SK-N-SH (cell line): ENCODE measurements around the gene CALU. TPM values are rescaled to one million over a fixed set of nuclear protein-coding genes. Genes with fewer than 3 reads are reported as not detected.
A peak's percentile ranks its signal among the peaks of the same experiment; 100 is the strongest.

Experiments used
- CTCF ChIA-PET: fragments of 300-600, 350-600 bp; formaldehyde crosslinking; extraction: SDS; loops from one replicate; lab custom pipeline; 2021; lab: Yijun Ruan, JAX
- POLR2A ChIA-PET: fragments of 350-600 bp; sonication (Branson Sonifier 250); formaldehyde crosslinking; extraction: SDS; loops from one replicate; lab custom pipeline; 2020; ENCODE audit warnings: antibody characterized with exemption, inconsistent platforms; lab: Yijun Ruan, JAX
- DNase-seq: peaks from one replicate; pipeline ENCODE4 v3.0.0; 2012
- H2AFZ ChIP-seq: fragments of 200-600 bp; sonication (generic); 2 replicates; pipeline ENCODE4 v1.8.1; 2016; ENCODE audit warnings: antibody characterized with exemption, mild to moderate bottlenecking, low read depth
- H3F3A ChIP-seq: fragments of 200-600 bp; sonication (generic); replicated peaks from 2 replicates; pipeline ENCODE3; 2016; ENCODE audit warnings: antibody characterized with exemption, mild to moderate bottlenecking; ENCODE audit not compliant: insufficient read depth
- H3K27ac ChIP-seq, 2 experiments: fragments of 200-500 bp in 1 of 2; fragments of 200-600 bp in 1 of 2; sonication (Bioruptor generic) in 1 of 2; sonication (generic), shearing (Covaris generic) in 1 of 2; 2 replicates each; pipeline versions ENCODE4 v1.5.1 to v1.6.1; 2014 to 2016; ENCODE audit warnings: low read depth in 2 of 2, inconsistent platforms in 1 of 2, low read length in 1 of 2, mild to moderate bottlenecking in 1 of 2, mixed read lengths in 1 of 2
- H3K27me3 ChIP-seq: fragments of 200-600 bp; sonication (generic), shearing (Covaris generic); 2 replicates; pipeline ENCODE4 v1.6.1; 2016; ENCODE audit warnings: mixed run types; ENCODE audit not compliant: insufficient read depth
- H3K36me3 ChIP-seq, 2 experiments: fragments of 200-500 bp in 1 of 2; fragments of 200-600 bp in 1 of 2; sonication (Bioruptor generic) in 1 of 2; sonication (generic) in 1 of 2; replicated peaks in 1 of 2; 2 replicates each; pipeline versions ENCODE3 to v1.5.1; 2014 to 2016; ENCODE audit warnings: low read length in 1 of 2, mild to moderate bottlenecking in 1 of 2; ENCODE audit not compliant: insufficient read depth in 2 of 2, control insufficient read depth in 1 of 2
- H3K4me1 ChIP-seq, 2 experiments: fragments of 200-500 bp in 1 of 2; fragments of 200-600 bp in 1 of 2; sonication (Bioruptor generic) in 1 of 2; sonication (generic), shearing (Covaris generic) in 1 of 2; 2 replicates each; pipeline versions ENCODE4 v1.5.1 to v1.6.1; 2014 to 2016; ENCODE audit warnings: low read depth in 1 of 2, low read length in 1 of 2, mixed run types in 1 of 2; ENCODE audit not compliant: insufficient read depth in 2 of 2, control insufficient read depth in 1 of 2
- H3K4me2 ChIP-seq: fragments of 200-600 bp; sonication (generic), shearing (Covaris generic); 2 replicates; pipeline ENCODE4 v1.6.1; 2017; ENCODE audit warnings: mixed run types
- H3K4me3 ChIP-seq, 2 experiments: fragments of 200-500 bp in 1 of 2; fragments of 200-600 bp in 1 of 2; sonication (Bioruptor generic) in 1 of 2; sonication (generic), shearing (Covaris generic) in 1 of 2; 2 replicates each; pipeline versions ENCODE4 v1.5.1 to v1.8.1; 2014 to 2016; ENCODE audit warnings: low read depth in 2 of 2, inconsistent platforms in 1 of 2, low read length in 1 of 2, mild to moderate bottlenecking in 1 of 2, mixed read lengths in 1 of 2, moderate library complexity in 1 of 2
- H3K79me2 ChIP-seq: fragments of 200-600 bp; sonication (generic); 2 replicates; pipeline ENCODE4 v1.8.1; 2017; ENCODE audit warnings: mild to moderate bottlenecking; ENCODE audit not compliant: insufficient read depth
- H3K9ac ChIP-seq: fragments of 200-600 bp; sonication (generic); 2 replicates; pipeline ENCODE4 v1.6.1; 2017; ENCODE audit warnings: mixed run types
- H3K9me2 ChIP-seq: fragments of 200-600 bp; sonication (generic); 2 replicates; pipeline ENCODE4 v1.6.1; 2017; ENCODE audit warnings: mixed run types
- H3K9me3 ChIP-seq: fragments of 200-600 bp; sonication (generic); 2 replicates; pipeline ENCODE4 v1.6.1; 2017; ENCODE audit warnings: mixed run types, mild to moderate bottlenecking, moderate library complexity
- H4K20me1 ChIP-seq: fragments of 200-600 bp; sonication (generic); 2 replicates; pipeline ENCODE4 v1.6.1; 2017; ENCODE audit warnings: mild to moderate bottlenecking, mixed run types; ENCODE audit not compliant: insufficient read depth
- CHD2 ChIP-seq: fragments of 150-350 bp; IDR thresholded peaks from 2 replicates; pipeline ENCODE4 v1.6.1; 2018; ENCODE audit warnings: low read length; ENCODE audit not compliant: partially characterized antibody
- ELF1 ChIP-seq: IDR thresholded peaks from 2 replicates; pipeline ENCODE4 v1.4.0; 2012
- EP300 ChIP-seq, 2 experiments: IDR thresholded peaks; 2 replicates each; pipeline versions ENCODE4 v1.4.0 to v1.6.1; 2012; ENCODE audit warnings: borderline replicate concordance in 1 of 2, low read depth in 1 of 2, low read length in 1 of 2
- EZH2phosphoT487 ChIP-seq: fragments of 200-600 bp; sonication (generic); IDR thresholded peaks from 2 replicates; pipeline ENCODE4 v1.6.1; 2017; ENCODE audit warnings: low read depth, mixed run types, mild to moderate bottlenecking, antibody characterized with exemption, moderate library complexity, borderline replicate concordance
- GABPA ChIP-seq: IDR thresholded peaks from 2 replicates; pipeline ENCODE4 v1.4.0; 2012; ENCODE audit warnings: low read depth, mild to moderate bottlenecking
- MXI1 ChIP-seq: IDR thresholded peaks from 2 replicates; pipeline ENCODE4 v1.6.1; 2012; ENCODE audit warnings: mild to moderate bottlenecking, low read depth, low read length, improper control_type of control experiment
- NFIC ChIP-seq: IDR thresholded peaks from 2 replicates; pipeline ENCODE4 v1.4.0; 2012; ENCODE audit warnings: borderline replicate concordance
- NRF1 ChIP-seq: IDR thresholded peaks from 2 replicates; pipeline ENCODE4 v1.6.1; 2012; ENCODE audit warnings: low read depth, mild to moderate bottlenecking, low read length
- POLR2AphosphoS5 ChIP-seq: IDR thresholded peaks from 2 replicates; pipeline ENCODE4 v1.6.1; 2012; ENCODE audit warnings: low read depth, low read length
- RAD21 ChIP-seq: IDR thresholded peaks from 2 replicates; pipeline ENCODE4 v1.6.1; 2012; ENCODE audit warnings: mild to moderate bottlenecking, low read length
- SMC3 ChIP-seq: IDR thresholded peaks from 2 replicates; pipeline ENCODE4 v1.6.1; 2012; ENCODE audit warnings: low read depth, low read length, improper control_type of control experiment
- TAF1 ChIP-seq: IDR thresholded peaks from 2 replicates; pipeline ENCODE4 v1.6.1; 2012; ENCODE audit warnings: low read depth, mild to moderate bottlenecking, low read length, moderate library complexity, borderline replicate concordance
- TEAD4 ChIP-seq: IDR thresholded peaks from 2 replicates; pipeline ENCODE4 v1.4.0; 2012; ENCODE audit warnings: mild to moderate bottlenecking, borderline replicate concordance; ENCODE audit not compliant: insufficient read depth
- YY1 ChIP-seq: IDR thresholded peaks from 2 replicates; pipeline ENCODE4 v1.4.0; 2012; ENCODE audit warnings: low read depth, mild to moderate bottlenecking
- whole genome bisulfite sequencing: methylation state at CpG from one replicate; pipeline ENCODE4 v1.1.6; 2017; ENCODE audit warnings: low lambda C conversion rate; 5-methylcytosine and 5-hydroxymethylcytosine counted together
- polyA plus RNA-seq, 3 experiments: library from polyadenylated mRNA; depleted of rRNA; stranded (reverse); fragments of >200 nt; gene quantifications; 2 replicates each; pipeline ENCODE4 v1.2.3, GENCODE V29; 2012
- TF ChIP-seq, protein P1 (sequence below): fragments of 200-600 bp; sonication (generic); IDR thresholded peaks from 2 replicates; pipeline ENCODE4 v1.6.1; 2017; ENCODE audit warnings: antibody characterized with exemption, mild to moderate bottlenecking, moderate library complexity
- TF ChIP-seq, protein P2 (sequence below): IDR thresholded peaks from 2 replicates; pipeline ENCODE4 v1.4.0; 2012; ENCODE audit warnings: low read depth
- TF ChIP-seq, protein P3 (sequence below): fragments of 150-350 bp; IDR thresholded peaks from 2 replicates; pipeline ENCODE4 v1.6.1; 2016; ENCODE audit warnings: mild to moderate bottlenecking, low read depth, low read length
- TF ChIP-seq, protein P4 (sequence below): IDR thresholded peaks from 2 replicates; pipeline ENCODE4 v1.6.1; 2012; ENCODE audit warnings: mild to moderate bottlenecking, low read depth, low read length, moderate library complexity
- TF ChIP-seq, protein P5 (sequence below): IDR thresholded peaks from 2 replicates; pipeline ENCODE4; 2012
- TF ChIP-seq, protein P6 (sequence below): IDR thresholded peaks from 2 replicates; pipeline ENCODE4 v1.4.0; 2012; ENCODE audit warnings: low read depth, borderline replicate concordance

The CALU gene
- polyA plus RNA-seq (2012; rRNA removed): 195 and 294 TPM in 2 replicates
- 313 and 373 TPM in 2 replicates for polyA plus RNA-seq (2012; cell fraction: cytosol; rRNA removed)
- 64.7 and 168 TPM in 2 replicates for polyA plus RNA-seq (2012; cell fraction: nucleus; rRNA removed)

DNA sequence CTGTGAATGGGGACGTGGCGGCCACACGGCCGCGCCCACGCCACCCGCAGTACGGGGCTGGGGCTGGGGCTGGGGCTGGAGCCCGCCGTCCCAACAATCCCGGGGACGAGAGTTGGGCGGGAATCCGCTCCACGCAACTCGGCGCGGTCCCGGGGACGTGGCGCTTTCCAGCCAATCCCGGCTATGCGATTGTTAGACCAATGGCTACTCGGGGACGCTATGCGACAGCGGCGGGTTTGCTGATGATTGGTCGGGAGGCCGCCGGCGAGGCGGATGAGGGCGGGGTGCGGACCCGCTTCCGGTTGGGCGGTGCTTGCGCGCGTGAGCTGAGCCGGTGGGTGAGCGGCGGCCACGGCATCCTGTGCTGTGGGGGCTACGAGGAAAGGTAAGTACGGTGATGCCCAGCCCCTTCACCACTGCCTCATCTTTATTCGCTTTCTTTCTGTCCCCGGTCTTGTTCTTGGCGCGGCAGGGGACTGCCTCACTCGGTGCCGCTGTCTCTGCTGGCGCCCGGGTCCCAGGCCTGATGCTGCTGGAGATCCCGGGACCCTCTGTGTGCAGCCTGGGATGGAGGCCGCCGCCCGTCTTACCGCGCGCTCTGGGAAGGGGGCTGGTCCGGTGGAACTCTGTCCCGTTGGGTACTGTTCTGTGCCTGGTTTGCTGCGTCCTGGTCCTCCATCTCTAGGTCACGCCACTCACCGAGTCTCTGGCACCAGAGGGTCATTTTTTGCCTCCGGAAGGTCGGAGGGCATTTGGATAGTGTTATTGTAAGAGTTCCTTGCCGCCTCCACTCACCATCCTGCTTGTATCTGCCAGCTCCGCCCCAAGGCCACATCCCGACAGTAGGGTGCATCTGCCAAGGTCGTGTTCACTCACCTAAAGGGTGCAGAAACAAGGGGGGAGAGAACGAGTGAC is at the start of gene CALU:
Gene CALU (plus strand): TSS at position 312 of the 915 bp plus-strand sequence. CDS start 9,225 bp downstream, outside the sequence.
- H3K4me3 ChIP-seq: peak within 1 kb of the TSS; percentile 81 to 85
- peak; percentile 100 for DNase-seq
- peak within 1 kb of the TSS; percentile 97 for H3K9ac ChIP-seq
- peak within 1 kb of the TSS; percentile 78 for H2AFZ ChIP-seq
- H3K4me2 ChIP-seq: peak within 1 kb of the TSS; percentile 82
- peaks cover 37% of the 10 kb centered on the region for H3F3A ChIP-seq
- POLR2A ChIA-PET: interaction anchor here (0.8 to 2.6 kb wide), 8 partner anchors 9 to 265 kb away, joined by 3 to 19 read pairs (median 4); partner anchors contain the start of gene CCDC136
- WGBS: 2% methylated on average over 59 of the region's 74 CpGs
- CTCF ChIA-PET: interaction anchor here (0.8 to 5.1 kb wide), 13 partner anchors 12 to 314 kb away, joined by 3 to 31 read pairs (median 4); no protein-coding TSS in a partner anchor
- peaks cover 52% of the 10 kb centered on the region for H3K79me2 ChIP-seq
- no peaks in the 10 kb centered on the region for H3K9me2 ChIP-seq
- no peaks in the 10 kb centered on the region for H3K9me3 ChIP-seq
- peaks cover 0 to 12% of the 10 kb centered on the region in 2 experiments for H3K36me3 ChIP-seq
- no peaks in the 10 kb centered on the region for H3K27me3 ChIP-seq
- peak within 1 kb of the TSS; percentile 94 to 96 for H3K27ac ChIP-seq
- peaks cover 18 to 26% of the 10 kb centered on the region in 2 experiments; a peak in 3 of 4 replicates for H3K4me1 ChIP-seq
- H4K20me1 ChIP-seq: peaks cover 46% of the 10 kb centered on the region
- TF ChIP-seq TAF1 (peak; percentile 60), EP300 (IDR thresholded peaks at IDR 0.05; ENCODE audit: borderline replicate concordance in 1 of 2, low read depth in 1 of 2, low read length in 1 of 2) (peak in 1 of 2 experiments; percentile 41; a peak in 2 of 4 replicates), GABPA (peak; percentile 85), TEAD4 (0 out of 2 replicates have a peak, but pooled peaks have one; percentile 17), ELF1 (peak; percentile 50; the same call in 1 of the 2 replicates), MXI1 (peak; percentile 79), POLR2AphosphoS5 (peak; percentile 95), YY1 (peak; percentile 40; the same call in 1 of the 2 replicates), NRF1 (peak; percentile 47; the same call in 1 of the 2 replicates), NFIC (no peak), SMC3 (peak; percentile 2; the same call in 1 of the 2 replicates), RAD21 (no peak), EZH2phosphoT487 (no peak), CHD2 (peak; percentile 80)
- TF ChIP-seq, protein P1, sequence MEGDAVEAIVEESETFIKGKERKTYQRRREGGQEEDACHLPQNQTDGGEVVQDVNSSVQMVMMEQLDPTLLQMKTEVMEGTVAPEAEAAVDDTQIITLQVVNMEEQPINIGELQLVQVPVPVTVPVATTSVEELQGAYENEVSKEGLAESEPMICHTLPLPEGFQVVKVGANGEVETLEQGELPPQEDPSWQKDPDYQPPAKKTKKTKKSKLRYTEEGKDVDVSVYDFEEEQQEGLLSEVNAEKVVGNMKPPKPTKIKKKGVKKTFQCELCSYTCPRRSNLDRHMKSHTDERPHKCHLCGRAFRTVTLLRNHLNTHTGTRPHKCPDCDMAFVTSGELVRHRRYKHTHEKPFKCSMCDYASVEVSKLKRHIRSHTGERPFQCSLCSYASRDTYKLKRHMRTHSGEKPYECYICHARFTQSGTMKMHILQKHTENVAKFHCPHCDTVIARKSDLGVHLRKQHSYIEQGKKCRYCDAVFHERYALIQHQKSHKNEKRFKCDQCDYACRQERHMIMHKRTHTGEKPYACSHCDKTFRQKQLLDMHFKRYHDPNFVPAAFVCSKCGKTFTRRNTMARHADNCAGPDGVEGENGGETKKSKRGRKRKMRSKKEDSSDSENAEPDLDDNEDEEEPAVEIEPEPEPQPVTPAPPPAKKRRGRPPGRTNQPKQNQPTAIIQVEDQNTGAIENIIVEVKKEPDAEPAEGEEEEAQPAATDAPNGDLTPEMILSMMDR: no peak
- TF ChIP-seq, protein P2, sequence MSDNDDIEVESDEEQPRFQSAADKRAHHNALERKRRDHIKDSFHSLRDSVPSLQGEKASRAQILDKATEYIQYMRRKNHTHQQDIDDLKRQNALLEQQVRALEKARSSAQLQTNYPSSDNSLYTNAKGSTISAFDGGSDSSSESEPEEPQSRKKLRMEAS: peak; percentile 87
- TF ChIP-seq, protein P3, sequence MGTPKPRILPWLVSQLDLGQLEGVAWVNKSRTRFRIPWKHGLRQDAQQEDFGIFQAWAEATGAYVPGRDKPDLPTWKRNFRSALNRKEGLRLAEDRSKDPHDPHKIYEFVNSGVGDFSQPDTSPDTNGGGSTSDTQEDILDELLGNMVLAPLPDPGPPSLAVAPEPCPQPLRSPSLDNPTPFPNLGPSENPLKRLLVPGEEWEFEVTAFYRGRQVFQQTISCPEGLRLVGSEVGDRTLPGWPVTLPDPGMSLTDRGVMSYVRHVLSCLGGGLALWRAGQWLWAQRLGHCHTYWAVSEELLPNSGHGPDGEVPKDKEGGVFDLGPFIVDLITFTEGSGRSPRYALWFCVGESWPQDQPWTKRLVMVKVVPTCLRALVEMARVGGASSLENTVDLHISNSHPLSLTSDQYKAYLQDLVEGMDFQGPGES: peak; percentile 69
- TF ChIP-seq, protein P4, sequence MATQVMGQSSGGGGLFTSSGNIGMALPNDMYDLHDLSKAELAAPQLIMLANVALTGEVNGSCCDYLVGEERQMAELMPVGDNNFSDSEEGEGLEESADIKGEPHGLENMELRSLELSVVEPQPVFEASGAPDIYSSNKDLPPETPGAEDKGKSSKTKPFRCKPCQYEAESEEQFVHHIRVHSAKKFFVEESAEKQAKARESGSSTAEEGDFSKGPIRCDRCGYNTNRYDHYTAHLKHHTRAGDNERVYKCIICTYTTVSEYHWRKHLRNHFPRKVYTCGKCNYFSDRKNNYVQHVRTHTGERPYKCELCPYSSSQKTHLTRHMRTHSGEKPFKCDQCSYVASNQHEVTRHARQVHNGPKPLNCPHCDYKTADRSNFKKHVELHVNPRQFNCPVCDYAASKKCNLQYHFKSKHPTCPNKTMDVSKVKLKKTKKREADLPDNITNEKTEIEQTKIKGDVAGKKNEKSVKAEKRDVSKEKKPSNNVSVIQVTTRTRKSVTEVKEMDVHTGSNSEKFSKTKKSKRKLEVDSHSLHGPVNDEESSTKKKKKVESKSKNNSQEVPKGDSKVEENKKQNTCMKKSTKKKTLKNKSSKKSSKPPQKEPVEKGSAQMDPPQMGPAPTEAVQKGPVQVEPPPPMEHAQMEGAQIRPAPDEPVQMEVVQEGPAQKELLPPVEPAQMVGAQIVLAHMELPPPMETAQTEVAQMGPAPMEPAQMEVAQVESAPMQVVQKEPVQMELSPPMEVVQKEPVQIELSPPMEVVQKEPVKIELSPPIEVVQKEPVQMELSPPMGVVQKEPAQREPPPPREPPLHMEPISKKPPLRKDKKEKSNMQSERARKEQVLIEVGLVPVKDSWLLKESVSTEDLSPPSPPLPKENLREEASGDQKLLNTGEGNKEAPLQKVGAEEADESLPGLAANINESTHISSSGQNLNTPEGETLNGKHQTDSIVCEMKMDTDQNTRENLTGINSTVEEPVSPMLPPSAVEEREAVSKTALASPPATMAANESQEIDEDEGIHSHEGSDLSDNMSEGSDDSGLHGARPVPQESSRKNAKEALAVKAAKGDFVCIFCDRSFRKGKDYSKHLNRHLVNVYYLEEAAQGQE: peak; percentile 56; the same call in 1 of the 2 replicates
- TF ChIP-seq, protein P5, sequence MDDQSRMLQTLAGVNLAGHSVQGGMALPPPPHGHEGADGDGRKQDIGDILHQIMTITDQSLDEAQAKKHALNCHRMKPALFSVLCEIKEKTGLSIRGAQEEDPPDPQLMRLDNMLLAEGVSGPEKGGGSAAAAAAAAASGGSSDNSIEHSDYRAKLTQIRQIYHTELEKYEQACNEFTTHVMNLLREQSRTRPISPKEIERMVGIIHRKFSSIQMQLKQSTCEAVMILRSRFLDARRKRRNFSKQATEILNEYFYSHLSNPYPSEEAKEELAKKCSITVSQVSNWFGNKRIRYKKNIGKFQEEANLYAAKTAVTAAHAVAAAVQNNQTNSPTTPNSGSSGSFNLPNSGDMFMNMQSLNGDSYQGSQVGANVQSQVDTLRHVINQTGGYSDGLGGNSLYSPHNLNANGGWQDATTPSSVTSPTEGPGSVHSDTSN: peak; percentile 69
- TF ChIP-seq, protein P6, sequence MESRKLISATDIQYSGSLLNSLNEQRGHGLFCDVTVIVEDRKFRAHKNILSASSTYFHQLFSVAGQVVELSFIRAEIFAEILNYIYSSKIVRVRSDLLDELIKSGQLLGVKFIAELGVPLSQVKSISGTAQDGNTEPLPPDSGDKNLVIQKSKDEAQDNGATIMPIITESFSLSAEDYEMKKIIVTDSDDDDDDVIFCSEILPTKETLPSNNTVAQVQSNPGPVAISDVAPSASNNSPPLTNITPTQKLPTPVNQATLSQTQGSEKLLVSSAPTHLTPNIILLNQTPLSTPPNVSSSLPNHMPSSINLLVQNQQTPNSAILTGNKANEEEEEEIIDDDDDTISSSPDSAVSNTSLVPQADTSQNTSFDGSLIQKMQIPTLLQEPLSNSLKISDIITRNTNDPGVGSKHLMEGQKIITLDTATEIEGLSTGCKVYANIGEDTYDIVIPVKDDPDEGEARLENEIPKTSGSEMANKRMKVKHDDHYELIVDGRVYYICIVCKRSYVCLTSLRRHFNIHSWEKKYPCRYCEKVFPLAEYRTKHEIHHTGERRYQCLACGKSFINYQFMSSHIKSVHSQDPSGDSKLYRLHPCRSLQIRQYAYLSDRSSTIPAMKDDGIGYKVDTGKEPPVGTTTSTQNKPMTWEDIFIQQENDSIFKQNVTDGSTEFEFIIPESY: peak; percentile 61; the same call in 1 of the 2 replicates
